AG04449 (cell line): Measurements from ENCODE around the gene NFATC3.

Source experiments
- CTCF ChIA-PET: fragments of 350-600 bp; formaldehyde crosslinking; extraction: SDS; loops from one replicate; lab custom pipeline; 2021; ENCODE audit warnings: antibody characterized with exemption; lab: Yijun Ruan, JAX
- POLR2A ChIA-PET: fragments of 400-600, 350-600 bp; formaldehyde crosslinking; extraction: SDS; loops from one replicate; lab custom pipeline; 2020; ENCODE audit warnings: antibody characterized with exemption, inconsistent platforms; lab: Yijun Ruan, JAX
- DNase-seq: peaks from one replicate; pipeline ENCODE4 v3.0.0-alpha.2; 2010; ENCODE audit warnings: low read depth, low spot score
- H3K4me3 ChIP-seq: 2 replicates; pipeline ENCODE4 v1.5.1; 2011; ENCODE audit warnings: low read depth, mild to moderate bottlenecking, control low read depth, low read length
- CTCF ChIP-seq: IDR thresholded peaks from one replicate; pipeline ENCODE4 v1.5.1; 2011; ENCODE audit warnings: mild to moderate bottlenecking, moderate library complexity, low read length, control low read depth, inconsistent platforms; ENCODE audit not compliant: insufficient read depth; ENCODE audit errors: missing control alignments

NFATC3 gene

GRCh38 chr16:68265078-68265920 is 180.1 kb downstream of the NFATC3 start:
- ChIA-PET POLR2A (interaction anchor here (0.6 to 3.2 kb wide), 4 partner anchors 20 to 46 kb away, joined by 3 to 20 read pairs (median 16); partner anchors contain the start of genes PLA2G15, PRMT7 and SLC7A6OS), CTCF (interaction anchor here (6.2 to 8.9 kb wide), 2 partner anchors 46 to 63 kb away, joined by 34 to 374 read pairs; partner anchors contain the start of genes PRMT7 and SLC7A6OS)
- peak overlapping the region; percentile 98 for H3K4me3 ChIP-seq
- DNase-seq: peak; percentile 65
- no peak for TF ChIP-seq CTCF

DNA sequence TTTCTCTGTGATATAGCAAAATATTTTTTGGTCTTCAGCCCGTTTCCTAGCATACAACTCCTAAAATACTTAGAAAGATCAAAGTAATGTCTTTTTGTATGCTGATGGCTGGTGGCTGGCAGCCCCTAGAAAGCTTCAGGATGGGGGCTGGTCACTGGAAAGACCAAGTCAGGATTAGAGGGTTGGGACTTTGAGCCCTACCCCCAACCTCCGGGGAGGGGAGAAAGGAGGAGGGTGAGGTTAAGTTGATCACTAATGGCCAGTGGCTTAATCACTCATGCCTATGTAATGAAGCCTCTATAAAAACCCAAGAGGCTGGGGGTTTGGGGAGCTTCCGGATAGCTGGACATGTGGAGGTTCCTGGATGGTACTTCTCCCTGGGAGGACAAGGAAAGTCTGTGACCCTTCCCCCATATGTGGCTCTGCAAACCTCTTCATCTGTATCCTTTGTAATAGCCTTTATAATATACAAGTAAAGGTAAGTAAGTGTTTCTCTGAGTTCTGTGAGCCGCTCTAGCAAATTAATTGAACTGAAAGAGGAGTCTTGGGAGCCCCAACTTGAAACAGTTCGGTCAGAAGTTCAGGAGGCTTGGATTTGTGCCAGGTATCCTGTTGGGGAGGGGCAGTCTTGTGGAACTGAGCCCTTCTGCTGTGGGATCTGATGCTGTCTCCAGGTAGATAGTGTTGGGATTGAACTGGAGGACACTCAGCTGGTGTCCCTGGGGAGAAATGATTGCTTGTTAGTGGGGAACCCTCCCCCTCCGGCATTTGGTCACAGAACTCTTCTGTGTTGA is 182.6 kb downstream of the NFATC3 start:
- CTCF ChIA-PET: interaction anchor here (0.9 to 3.0 kb wide), 3 partner anchors 17 to 65 kb away, joined by 3 to 12 read pairs (median 3); no protein-coding TSS in a partner anchor
- POLR2A ChIA-PET: no interaction called here

DNA sequence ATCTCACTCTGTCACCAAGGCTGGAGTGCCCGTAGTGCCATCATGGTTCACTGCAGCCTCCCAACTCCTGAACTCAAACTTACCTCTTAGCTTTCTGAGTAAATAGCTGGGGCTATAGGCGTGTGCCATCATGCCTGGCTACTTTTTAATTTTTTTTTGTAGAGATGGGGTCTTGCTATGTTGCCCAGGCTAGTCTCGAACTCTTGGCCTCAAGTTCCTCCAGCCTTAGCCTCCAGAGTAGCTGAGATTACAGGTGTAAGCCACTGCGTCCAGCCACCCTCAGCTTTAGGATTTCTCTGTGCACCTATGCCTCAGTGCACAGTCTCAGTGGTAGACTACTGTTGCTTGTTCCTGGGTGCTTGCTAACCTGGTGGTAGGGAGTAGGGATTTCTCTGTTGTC is 184.6 kb downstream of the NFATC3 start:
- CTCF ChIA-PET: interaction anchor here (1.5 to 14.7 kb wide), 4 partner anchors 8 to 60 kb away, joined by 3 to 126 read pairs (median 11); partner anchors contain the start of gene SLC7A6
- no peak overlapping the region for H3K4me3 ChIP-seq
- no peak for DNase-seq
- TF ChIP-seq CTCF: no peak
- POLR2A ChIA-PET: no interaction called here

More for the DNA sequence above, 182.6 kb downstream of the NFATC3 start:
- no peak for DNase-seq
- no peak overlapping the region for H3K4me3 ChIP-seq
- TF ChIP-seq CTCF: no peak

GRCh38 chr16:68270353-68270752 is 185.2 kb downstream of the NFATC3 start:
- no peak for DNase-seq
- H3K4me3 ChIP-seq: no peak overlapping the region
- TF ChIP-seq CTCF: no peak
- POLR2A ChIA-PET: no interaction called here
- CTCF ChIA-PET: interaction anchor here (1.3 to 14.7 kb wide), 5 partner anchors 8 to 59 kb away, joined by 3 to 126 read pairs (median 3); partner anchors contain the start of genes PLA2G15 and SLC7A6

- TF ChIP-seq CTCF: no peak
- ChIA-PET POLR2A (interaction anchor here (1.1 to 1.2 kb wide), 2 partner anchors 9 to 10 kb away, joined by 3 to 4 read pairs; partner anchors contain the start of gene SLC7A6), CTCF (interaction anchor here (1.4 to 14.7 kb wide), 4 partner anchors 10 to 57 kb away, joined by 3 to 126 read pairs (median 11); partner anchors contain the start of gene SLC7A6)
- DNase-seq: no peak
- no peak overlapping the region for H3K4me3 ChIP-seq
Observed at GRCh38 chr16:68272507-68273209, 187.5 kb downstream of the NFATC3 start.
